Measurements from ENCODE around the gene RDM1.

DNA sequence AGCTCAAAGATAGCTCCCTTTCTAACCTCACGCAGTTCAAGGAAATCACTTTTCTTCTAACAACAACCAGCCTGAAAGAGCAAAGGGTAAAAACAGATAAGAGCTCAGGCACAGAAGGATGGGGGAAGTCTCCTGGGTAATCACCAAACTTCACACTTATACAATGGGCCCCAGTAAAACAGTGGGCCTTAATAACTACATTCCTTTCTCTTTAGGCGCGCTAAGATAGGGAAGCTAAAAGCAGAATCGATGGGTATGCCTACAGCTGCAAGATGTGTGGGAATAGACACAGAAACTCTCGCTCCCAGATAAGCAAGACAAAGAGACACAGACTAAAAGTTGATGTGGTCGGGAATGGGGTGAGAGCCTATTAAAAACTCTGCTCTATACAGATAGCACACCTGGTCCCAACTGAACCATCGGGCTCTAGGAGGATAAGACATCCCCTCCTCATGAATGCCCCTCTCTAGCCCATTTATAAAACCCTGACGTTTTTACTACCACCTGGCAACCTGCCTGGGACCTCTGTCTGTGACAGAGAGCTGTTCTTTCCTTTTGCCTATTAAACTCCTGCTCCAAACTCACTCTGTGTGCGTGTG is 12.1 kb upstream of the RDM1 start:
- TF ChIP-seq, protein P1, sequence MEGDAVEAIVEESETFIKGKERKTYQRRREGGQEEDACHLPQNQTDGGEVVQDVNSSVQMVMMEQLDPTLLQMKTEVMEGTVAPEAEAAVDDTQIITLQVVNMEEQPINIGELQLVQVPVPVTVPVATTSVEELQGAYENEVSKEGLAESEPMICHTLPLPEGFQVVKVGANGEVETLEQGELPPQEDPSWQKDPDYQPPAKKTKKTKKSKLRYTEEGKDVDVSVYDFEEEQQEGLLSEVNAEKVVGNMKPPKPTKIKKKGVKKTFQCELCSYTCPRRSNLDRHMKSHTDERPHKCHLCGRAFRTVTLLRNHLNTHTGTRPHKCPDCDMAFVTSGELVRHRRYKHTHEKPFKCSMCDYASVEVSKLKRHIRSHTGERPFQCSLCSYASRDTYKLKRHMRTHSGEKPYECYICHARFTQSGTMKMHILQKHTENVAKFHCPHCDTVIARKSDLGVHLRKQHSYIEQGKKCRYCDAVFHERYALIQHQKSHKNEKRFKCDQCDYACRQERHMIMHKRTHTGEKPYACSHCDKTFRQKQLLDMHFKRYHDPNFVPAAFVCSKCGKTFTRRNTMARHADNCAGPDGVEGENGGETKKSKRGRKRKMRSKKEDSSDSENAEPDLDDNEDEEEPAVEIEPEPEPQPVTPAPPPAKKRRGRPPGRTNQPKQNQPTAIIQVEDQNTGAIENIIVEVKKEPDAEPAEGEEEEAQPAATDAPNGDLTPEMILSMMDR (IDR thresholded peaks at IDR 0.05): no peak
- TF ChIP-seq CBFB (CRISPR knock-in tag; IDR thresholded peaks at IDR 0.05; ENCODE audit: low read depth): no peak
- no peak for TF ChIP-seq JUN (CRISPR knock-in tag; IDR thresholded peaks at IDR 0.05)
- no peak for TF ChIP-seq ESRRA (CRISPR knock-in tag; IDR thresholded peaks at IDR 0.05; ENCODE audit: borderline replicate concordance)
- no peak for TF ChIP-seq RELA (CRISPR knock-in tag; IDR thresholded peaks at IDR 0.05; ENCODE audit: borderline replicate concordance)
- TF ChIP-seq NFYB (CRISPR knock-in tag; conservative IDR thresholded peaks at IDR 0.05; ENCODE audit: low read depth): no peak
- no peak for TF ChIP-seq ZNF671 (CRISPR knock-in tag; IDR thresholded peaks at IDR 0.05)
